Omental fat pad (tissue), 4 donors: ENCODE results near the gene UXS1. TPM values are rescaled to one million over a fixed set of nuclear protein-coding genes. Genes with fewer than 3 reads are reported as not detected.

Experiments used
- ATAC-seq: fragments of 150-250 bp; one replicate; pipeline ENCODE4 v1.9.1; 2016; ENCODE audit warnings: mild to moderate bottlenecking, moderate library complexity; ENCODE audit not compliant: low FRiP score
- DNase-seq: peaks from one replicate; pipeline ENCODE4 v3.0.0-alpha.2; 2019; ENCODE audit warnings: low spot score
- CTCF ChIP-seq, 3 donors: fragments of 450-650 bp; IDR thresholded peaks; one replicate each; pipeline ENCODE4 v1.5.1; 2016 to 2017; ENCODE audit warnings: antibody characterized with exemption in 3 of 3, mild to moderate bottlenecking in 3 of 3, moderate library complexity in 2 of 3
- total RNA-seq, 4 donors: library from RNA; depleted of rRNA; stranded (reverse); fragments of >200 nt; gene quantifications; one replicate each; pipeline ENCODE4 v1.1.0, GENCODE V29; 2016

The UXS1 gene
- total RNA-seq, 4 donors from 2014 or later, result 29.2 to 79.4 (median 38.5) TPM

GRCh38 chr2:106168657-106169056, 25.4 kb downstream of the UXS1 start:
- ATAC-seq (no peak), DNase-seq (no peak)
- no peak for TF ChIP-seq CTCF (IDR thresholded peaks at IDR 0.05)

- TF ChIP-seq CTCF (IDR thresholded peaks at IDR 0.05), result no peak
- no peak for ATAC-seq
- DNase-seq, result no peak
These were observed 27.0 kb downstream of the UXS1 start for GRCh38 chr2:106167067-106167466.

- DNase-seq (no peak), ATAC-seq (no peak)
- TF ChIP-seq CTCF (IDR thresholded peaks at IDR 0.05), result no peak
These were observed 28.5 kb downstream of the UXS1 start for GRCh38 chr2:106165561-106165960.

GRCh38 chr2:106165029-106165428, 29.1 kb downstream of the UXS1 start:
- DNase-seq (no peak), ATAC-seq (no peak)
- TF ChIP-seq CTCF (IDR thresholded peaks at IDR 0.05), result no peak

GRCh38 chr2:106163948-106164545, 30.1 kb downstream of the UXS1 start:
- TF ChIP-seq CTCF (IDR thresholded peaks at IDR 0.05), result no peak
- ATAC-seq (no peak), DNase-seq (no peak)

- DNase-seq (no peak), ATAC-seq (peak; percentile 88)
- TF ChIP-seq CTCF (IDR thresholded peaks at IDR 0.05), result no peak
These were observed 31.9 kb downstream of the UXS1 start for GRCh38 chr2:106161938-106162820.

GRCh38 chr2:106161341-106161740, 32.8 kb downstream of the UXS1 start:
- no peak for ATAC-seq
- no peak for TF ChIP-seq CTCF (IDR thresholded peaks at IDR 0.05)
- no peak for DNase-seq
